Neuronal stem cell (in vitro differentiated cells): ENCODE data around the gene FOXP4.

Source experiments
- DNase-seq: peaks from one replicate; pipeline ENCODE4 v3.0.0-alpha.2; 2013; ENCODE audit warnings: low spot score
- H2AFZ ChIP-seq: one replicate; pipeline ENCODE4 v1.6.1; 2013; ENCODE audit warnings: mild to moderate bottlenecking, low read length, inconsistent platforms
- H2AK5ac ChIP-seq: 2 replicates; pipeline ENCODE4 v1.6.1; 2013; ENCODE audit warnings: low read depth, mild to moderate bottlenecking, inconsistent platforms, low read length, moderate library complexity, mixed read lengths
- H2BK120ac ChIP-seq: 2 replicates; pipeline ENCODE4 v1.6.1; 2013; ENCODE audit warnings: low read depth, mild to moderate bottlenecking, inconsistent platforms, low read length, moderate library complexity, mixed read lengths
- H2BK12ac ChIP-seq: one replicate; pipeline ENCODE4 v1.6.1; 2013; ENCODE audit warnings: low read length, inconsistent platforms
- H2BK15ac ChIP-seq: 2 replicates; pipeline ENCODE4 v1.6.1; 2013; ENCODE audit warnings: mild to moderate bottlenecking, low read length, inconsistent platforms, mixed read lengths
- H2BK5ac ChIP-seq: one replicate; pipeline ENCODE4 v1.6.1; 2013; ENCODE audit warnings: inconsistent platforms, mild to moderate bottlenecking, low read length, moderate library complexity
- H3K14ac ChIP-seq: one replicate; pipeline ENCODE4 v1.6.1; 2013; ENCODE audit warnings: low read length, inconsistent platforms
- H3K18ac ChIP-seq: 2 replicates; pipeline ENCODE4 v1.6.1; 2013; ENCODE audit warnings: low read length, inconsistent platforms
- H3K23ac ChIP-seq: 2 replicates; pipeline ENCODE4 v1.6.1; 2013; ENCODE audit warnings: low read depth, mild to moderate bottlenecking, mixed read lengths, low read length, inconsistent platforms; ENCODE audit not compliant: poor library complexity
- H3K27ac ChIP-seq: replicated peaks from 3 replicates; pipeline ENCODE4 v1.5.1; 2013; ENCODE audit warnings: low read length, inconsistent platforms
- H3K27me3 ChIP-seq, 3 experiments: 2 replicates each; pipeline ENCODE4 v1.6.1; 2013; ENCODE audit warnings: low read length in 3 of 3, mild to moderate bottlenecking in 2 of 3, inconsistent platforms in 1 of 3, low read depth in 1 of 3, mixed read lengths in 1 of 3, moderate library complexity in 1 of 3; ENCODE audit not compliant: control insufficient read depth in 3 of 3, insufficient read depth in 3 of 3
- H3K36me3 ChIP-seq, 2 donors: replicated peaks in 1 of 2; 2 replicates each; pipeline ENCODE4 v1.6.1; 2013; ENCODE audit warnings: low read length in 2 of 2; ENCODE audit not compliant: control insufficient read depth in 2 of 2, insufficient read depth in 2 of 2
- H3K4ac ChIP-seq: 2 replicates; pipeline ENCODE4 v1.6.1; 2013; ENCODE audit warnings: inconsistent platforms, mild to moderate bottlenecking, low read length, moderate library complexity
- H3K4me1 ChIP-seq, 2 donors: 1 replicate in 1 of 2; 2 replicates in 1 of 2; pipeline ENCODE4 v1.6.1; 2013; ENCODE audit warnings: low read length in 2 of 2, low read depth in 1 of 2; ENCODE audit not compliant: control insufficient read depth in 2 of 2, insufficient read depth in 1 of 2
- H3K4me2 ChIP-seq: one replicate; pipeline ENCODE4 v1.6.1; 2013; ENCODE audit warnings: mild to moderate bottlenecking, low read length, inconsistent platforms; ENCODE audit not compliant: insufficient read depth, poor library complexity, severe bottlenecking
- H3K4me3 ChIP-seq, 2 donors: 2 replicates each; pipeline ENCODE4 v1.5.1; 2013; ENCODE audit warnings: low read length in 2 of 2, mild to moderate bottlenecking in 2 of 2, inconsistent platforms in 1 of 2, moderate library complexity in 1 of 2
- H3K79me1 ChIP-seq: one replicate; pipeline ENCODE4 v1.6.1; 2013; ENCODE audit warnings: low read depth, mild to moderate bottlenecking, inconsistent platforms, low read length, moderate library complexity
- H3K9ac ChIP-seq: one replicate; pipeline ENCODE4 v1.6.1; 2013; ENCODE audit warnings: mild to moderate bottlenecking, low read depth, low read length, inconsistent platforms; ENCODE audit not compliant: poor library complexity
- H3K9me3 ChIP-seq, 2 donors: replicated peaks in 1 of 2; 2 replicates each; pipeline versions ENCODE3 to v1.6.1; 2013; ENCODE audit warnings: low read length in 2 of 2, mild to moderate bottlenecking in 2 of 2, inconsistent platforms in 1 of 2, low read depth in 1 of 2, mixed read lengths in 1 of 2, moderate library complexity in 1 of 2; ENCODE audit not compliant: control insufficient read depth in 2 of 2, insufficient read depth in 1 of 2
- H4K8ac ChIP-seq: one replicate; pipeline ENCODE4 v1.6.1; 2013; ENCODE audit warnings: low read depth, mild to moderate bottlenecking, inconsistent platforms, low read length, moderate library complexity
- H4K91ac ChIP-seq: one replicate; pipeline ENCODE4 v1.6.1; 2013; ENCODE audit warnings: low read length, low read depth, mild to moderate bottlenecking, inconsistent platforms; ENCODE audit not compliant: poor library complexity
- WGBS, 2 donors: extraction: QIAGEN DNeasy Blood & Tissue Kit; methylation state at CpG; one replicate each; pipeline ENCODE4 v1.1.7; 2013; ENCODE audit warnings: missing lambda C conversion rate in 2 of 2, mixed read lengths in 1 of 2; ENCODE audit not compliant: insufficient read length in 2 of 2, insufficient replicate concordance in 1 of 2; ENCODE audit errors: extremely low coverage in 2 of 2; 5-methylcytosine and 5-hydroxymethylcytosine counted together

The FOXP4 gene

DNA sequence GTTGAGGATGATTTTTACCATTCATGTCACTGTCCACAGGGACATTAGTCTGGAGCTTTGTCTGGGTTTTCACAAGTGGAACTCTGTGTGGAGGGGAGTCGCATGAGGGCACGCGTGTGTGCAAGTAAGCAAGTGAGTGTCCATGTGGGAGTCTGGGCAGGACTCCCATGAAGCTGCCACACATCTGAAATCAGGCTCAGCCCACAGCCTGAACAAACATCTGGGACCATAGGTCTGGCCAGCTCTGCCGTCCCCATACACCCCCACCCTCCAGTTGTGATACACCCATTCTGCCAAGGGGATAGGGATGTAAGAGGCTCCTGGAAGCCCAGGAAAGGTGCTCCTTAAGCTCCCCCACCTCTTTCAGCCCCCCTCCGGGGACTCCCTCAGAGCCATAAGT, 17.1 kb upstream of the FOXP4 start:
- Histone ChIP-seq H3K27me3 (peaks cover 0 to 3% (median 0%) of the 10 kb centered on the region in 3 experiments), H2AFZ (no peak overlapping the region), H2BK5ac (no peak overlapping the region), H3K18ac (no peak overlapping the region), H4K8ac (no peak overlapping the region), H3K9me3 (no peaks in the 10 kb centered on the region), H3K14ac (no peak overlapping the region), H3K4me2 (no peak overlapping the region), H3K27ac (no peak overlapping the region), H3K9ac (no peak overlapping the region), H3K23ac (no peak overlapping the region), H4K91ac (no peak overlapping the region), H2AK5ac (no peak overlapping the region), H3K79me1 (no peaks in the 10 kb centered on the region), H3K4me3 (no peak overlapping the region), H3K4me1 (peaks cover 17 to 21% of the 10 kb centered on the region in 2 donors), H3K36me3 (no peaks in the 10 kb centered on the region), H2BK12ac (no peak overlapping the region), H2BK15ac (no peak overlapping the region), H3K4ac (no peak overlapping the region), H2BK120ac (no peak overlapping the region)
- no peak for DNase-seq
- WGBS, 2 donors: no CpG with 5 or more reads among the region's 5 CpGs

- no peak for DNase-seq
- H4K91ac ChIP-seq: no peak overlapping the region
- H3K36me3 ChIP-seq: no peaks in the 10 kb centered on the region
- peaks cover 0 to 3% (median 0%) of the 10 kb centered on the region in 3 experiments for H3K27me3 ChIP-seq
- H3K23ac ChIP-seq: no peak overlapping the region
- H2BK5ac ChIP-seq: no peak overlapping the region
- no peak overlapping the region for H3K27ac ChIP-seq
- H2BK15ac ChIP-seq: no peak overlapping the region
- H3K18ac ChIP-seq: no peak overlapping the region
- H3K9ac ChIP-seq: no peak overlapping the region
- H3K4me2 ChIP-seq: no peak overlapping the region
- no peak overlapping the region for H3K4ac ChIP-seq
- H2AK5ac ChIP-seq: no peak overlapping the region
- WGBS, 2 donors: no CpG with 5 or more reads among the region's 7 CpGs
- no peak overlapping the region for H2BK12ac ChIP-seq
- no peak overlapping the region for H2AFZ ChIP-seq
- no peak overlapping the region for H2BK120ac ChIP-seq
- H3K4me3 ChIP-seq: no peak overlapping the region
- H3K4me1 ChIP-seq: peaks cover 12 to 14% of the 10 kb centered on the region in 2 donors
- no peaks in the 10 kb centered on the region for H3K79me1 ChIP-seq
- no peak overlapping the region for H3K14ac ChIP-seq
- no peaks in the 10 kb centered on the region for H3K9me3 ChIP-seq
- no peak overlapping the region for H4K8ac ChIP-seq
Measured at GRCh38 chr6:41529970-41530369, 16.2 kb upstream of the FOXP4 start.

GRCh38 chr6:41530476-41530875, 15.7 kb upstream of the FOXP4 start:
- Histone ChIP-seq H2BK12ac (no peak overlapping the region), H4K8ac (no peak overlapping the region), H3K79me1 (no peaks in the 10 kb centered on the region), H3K9ac (no peak overlapping the region), H3K14ac (no peak overlapping the region), H3K27me3 (peaks cover 0 to 3% (median 0%) of the 10 kb centered on the region in 3 experiments), H2AFZ (no peak overlapping the region), H3K4me2 (no peak overlapping the region), H3K4me3 (no peak overlapping the region), H2AK5ac (no peak overlapping the region), H3K18ac (no peak overlapping the region), H3K9me3 (no peaks in the 10 kb centered on the region), H2BK15ac (no peak overlapping the region), H2BK120ac (no peak overlapping the region), H3K4ac (no peak overlapping the region), H3K36me3 (no peaks in the 10 kb centered on the region), H3K27ac (no peak overlapping the region), H3K4me1 (peaks cover 11% of the 10 kb centered on the region in 2 donors), H2BK5ac (no peak overlapping the region), H4K91ac (no peak overlapping the region), H3K23ac (no peak overlapping the region)
- no CpG with 5 or more reads among the region's 7 CpGs for WGBS, 2 donors
- no peak for DNase-seq

DNA sequence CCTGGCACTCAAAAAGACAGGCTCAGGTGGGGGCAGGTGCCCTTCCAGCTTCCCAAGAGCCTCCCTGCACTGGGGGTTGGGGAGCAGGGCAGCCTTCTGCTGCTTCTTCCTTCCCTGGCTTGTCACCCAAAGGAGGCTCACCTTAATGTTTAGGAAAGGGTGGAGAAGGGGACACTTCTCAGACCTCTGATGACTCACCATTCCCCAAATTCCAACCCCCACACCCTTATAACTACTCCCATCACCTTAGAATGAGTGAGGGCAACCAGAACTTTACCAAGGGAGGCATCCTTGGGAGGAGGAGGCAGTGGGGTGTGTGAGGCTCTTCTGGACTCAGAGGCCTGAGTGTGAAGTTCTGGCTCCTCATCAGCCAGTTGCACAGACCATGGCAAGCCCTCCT, 15.2 kb upstream of the FOXP4 start:
- H3K27me3 ChIP-seq: peaks cover 0 to 3% (median 0%) of the 10 kb centered on the region in 3 experiments
- no peak overlapping the region for H2BK120ac ChIP-seq
- H4K8ac ChIP-seq: no peak overlapping the region

More for the DNA sequence above, 15.2 kb upstream of the FOXP4 start:
- no peak overlapping the region for H2AK5ac ChIP-seq
- no peak overlapping the region for H3K18ac ChIP-seq
- H2BK12ac ChIP-seq: no peak overlapping the region
- H3K4me3 ChIP-seq: no peak overlapping the region
- no peak for DNase-seq
- no peaks in the 10 kb centered on the region for H3K9me3 ChIP-seq
- H3K23ac ChIP-seq: no peak overlapping the region
- no peak overlapping the region for H4K91ac ChIP-seq
- no peak overlapping the region for H3K4me2 ChIP-seq
- H3K4ac ChIP-seq: no peak overlapping the region
- H3K14ac ChIP-seq: no peak overlapping the region
- H3K9ac ChIP-seq: no peak overlapping the region
- peaks cover 11% of the 10 kb centered on the region in 2 donors for H3K4me1 ChIP-seq
- H3K79me1 ChIP-seq: no peaks in the 10 kb centered on the region
- H3K27ac ChIP-seq: no peak overlapping the region
- no peaks in the 10 kb centered on the region for H3K36me3 ChIP-seq
- no peak overlapping the region for H2BK15ac ChIP-seq
- no peak overlapping the region for H2AFZ ChIP-seq
- no peak overlapping the region for H2BK5ac ChIP-seq
